ENCODE measurements around the gene NR1I3. TPM values are rescaled to one million over a fixed set of nuclear protein-coding genes. Genes with fewer than 3 reads are reported as not detected.

Gene NR1I3
- total and polyA plus RNA-seq, 2 experiments from 2014 or later, result 0.50 TPM; not detected in 1

DNA sequence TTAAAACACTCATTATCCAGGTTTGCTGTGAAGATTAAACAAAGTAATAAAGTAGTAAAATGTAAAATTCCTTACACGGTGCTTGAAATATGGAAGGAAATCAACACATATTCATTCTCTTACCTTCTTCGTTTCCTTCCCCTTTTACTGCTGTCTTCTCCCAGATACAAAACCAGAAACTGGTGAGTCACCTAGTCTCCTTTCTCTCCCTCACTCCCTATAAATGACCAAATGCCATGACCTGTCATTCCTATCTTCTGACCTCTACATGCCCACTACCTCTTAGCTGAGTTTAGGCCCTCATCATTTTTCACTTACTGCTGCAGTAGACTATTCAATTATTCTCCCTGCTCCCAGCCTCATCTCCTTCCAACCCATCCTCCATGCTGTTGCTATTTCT, 4.3 kb upstream of the NR1I3 start:
- DNase-seq (ENCODE audit: low spot score), result no peak
- Histone ChIP-seq H3K79me2 (replicated peaks; ENCODE audit: insufficient read depth) (no peaks in the 10 kb centered on the region), H3K4me3 (no peak overlapping the region), H3K27ac (ENCODE audit: low read depth) (no peak overlapping the region), H3F3A (replicated peaks; ENCODE audit: low read depth) (no peaks in the 10 kb centered on the region), H3K9me2 (ENCODE audit: insufficient read depth) (peaks cover 3% of the 10 kb centered on the region; the same call in 1 of the 2 replicates), H3K27me3 (ENCODE audit: insufficient read depth) (no peaks in the 10 kb centered on the region), H3K36me3 (ENCODE audit: insufficient read depth) (no peaks in the 10 kb centered on the region), H3K4me1 (ENCODE audit: insufficient read depth) (no peaks in the 10 kb centered on the region), H2AFZ (no peak overlapping the region), H3K4me2 (no peak overlapping the region), H4K20me1 (replicated peaks; ENCODE audit: insufficient read depth) (no peaks in the 10 kb centered on the region)
- H3K36me3 Mint-ChIP-seq (ENCODE audit: low read depth), result no peaks in the 10 kb centered on the region
- no peak for ATAC-seq
- no peak overlapping the region for H3K4me3 Mint-ChIP-seq
- H3K27ac Mint-ChIP-seq, result no peak overlapping the region
- TF ChIP-seq JUNB (IDR thresholded peaks at IDR 0.05; ENCODE audit: unreplicated experiment) (no peak), ZNF331 (CRISPR knock-in tag; IDR thresholded peaks at IDR 0.05; ENCODE audit: low read depth) (no peak), ZNF114 (CRISPR knock-in tag; IDR thresholded peaks at IDR 0.05) (no peak)
- TF ChIP-seq, protein P1, sequence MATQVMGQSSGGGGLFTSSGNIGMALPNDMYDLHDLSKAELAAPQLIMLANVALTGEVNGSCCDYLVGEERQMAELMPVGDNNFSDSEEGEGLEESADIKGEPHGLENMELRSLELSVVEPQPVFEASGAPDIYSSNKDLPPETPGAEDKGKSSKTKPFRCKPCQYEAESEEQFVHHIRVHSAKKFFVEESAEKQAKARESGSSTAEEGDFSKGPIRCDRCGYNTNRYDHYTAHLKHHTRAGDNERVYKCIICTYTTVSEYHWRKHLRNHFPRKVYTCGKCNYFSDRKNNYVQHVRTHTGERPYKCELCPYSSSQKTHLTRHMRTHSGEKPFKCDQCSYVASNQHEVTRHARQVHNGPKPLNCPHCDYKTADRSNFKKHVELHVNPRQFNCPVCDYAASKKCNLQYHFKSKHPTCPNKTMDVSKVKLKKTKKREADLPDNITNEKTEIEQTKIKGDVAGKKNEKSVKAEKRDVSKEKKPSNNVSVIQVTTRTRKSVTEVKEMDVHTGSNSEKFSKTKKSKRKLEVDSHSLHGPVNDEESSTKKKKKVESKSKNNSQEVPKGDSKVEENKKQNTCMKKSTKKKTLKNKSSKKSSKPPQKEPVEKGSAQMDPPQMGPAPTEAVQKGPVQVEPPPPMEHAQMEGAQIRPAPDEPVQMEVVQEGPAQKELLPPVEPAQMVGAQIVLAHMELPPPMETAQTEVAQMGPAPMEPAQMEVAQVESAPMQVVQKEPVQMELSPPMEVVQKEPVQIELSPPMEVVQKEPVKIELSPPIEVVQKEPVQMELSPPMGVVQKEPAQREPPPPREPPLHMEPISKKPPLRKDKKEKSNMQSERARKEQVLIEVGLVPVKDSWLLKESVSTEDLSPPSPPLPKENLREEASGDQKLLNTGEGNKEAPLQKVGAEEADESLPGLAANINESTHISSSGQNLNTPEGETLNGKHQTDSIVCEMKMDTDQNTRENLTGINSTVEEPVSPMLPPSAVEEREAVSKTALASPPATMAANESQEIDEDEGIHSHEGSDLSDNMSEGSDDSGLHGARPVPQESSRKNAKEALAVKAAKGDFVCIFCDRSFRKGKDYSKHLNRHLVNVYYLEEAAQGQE (IDR thresholded peaks at IDR 0.05; ENCODE audit: unreplicated experiment), result no peak
- no peaks in the 10 kb centered on the region for H3K9me3 Mint-ChIP-seq
- peaks cover 4% of the 10 kb centered on the region for H3K27me3 Mint-ChIP-seq (ENCODE audit: insufficient read depth, low read depth, poor library complexity)
- no peaks in the 10 kb centered on the region for H3K4me1 Mint-ChIP-seq

DNA sequence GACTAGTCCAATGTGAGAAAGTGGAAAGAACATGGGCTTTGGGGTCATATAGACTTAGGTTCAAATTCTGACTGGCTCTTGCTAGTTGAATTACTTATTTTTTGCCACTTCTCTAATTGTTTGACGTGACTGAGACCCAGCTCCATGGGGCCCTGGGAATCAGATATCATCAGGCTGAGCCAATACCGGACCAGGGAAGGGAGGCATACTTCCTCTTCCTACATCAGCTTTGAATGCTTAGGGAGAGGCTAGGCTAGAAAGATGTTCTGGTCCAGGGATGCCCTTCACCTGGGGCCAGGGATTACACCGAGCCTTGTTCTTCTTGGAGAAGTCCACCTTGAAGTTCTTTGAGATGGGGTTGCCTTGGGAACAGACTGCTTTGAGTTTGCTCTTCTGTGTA, 3.7 kb upstream of the NR1I3 start:
- no peak overlapping the region for H3K27ac ChIP-seq (ENCODE audit: low read depth)
- H3F3A ChIP-seq (replicated peaks; ENCODE audit: low read depth), result no peaks in the 10 kb centered on the region
- Mint-ChIP-seq H3K4me3 (no peak overlapping the region), H3K4me1 (no peaks in the 10 kb centered on the region), H3K27me3 (ENCODE audit: insufficient read depth, low read depth, poor library complexity) (peaks cover 4% of the 10 kb centered on the region), H3K9me3 (no peaks in the 10 kb centered on the region), H3K36me3 (ENCODE audit: low read depth) (no peaks in the 10 kb centered on the region), H3K27ac (no peak overlapping the region)
- H3K4me3 ChIP-seq, result no peak overlapping the region
- no peaks in the 10 kb centered on the region for H3K4me1 ChIP-seq (ENCODE audit: insufficient read depth)
- peaks cover 3% of the 10 kb centered on the region; the same call in 1 of the 2 replicates for H3K9me2 ChIP-seq (ENCODE audit: insufficient read depth)
- H2AFZ ChIP-seq, result no peak overlapping the region
- H3K36me3 ChIP-seq (ENCODE audit: insufficient read depth), result no peaks in the 10 kb centered on the region
- no peaks in the 10 kb centered on the region for H3K27me3 ChIP-seq (ENCODE audit: insufficient read depth)
- H3K4me2 ChIP-seq, result no peak overlapping the region
- H3K79me2 ChIP-seq (replicated peaks; ENCODE audit: insufficient read depth), result no peaks in the 10 kb centered on the region
- no peak for DNase-seq (ENCODE audit: low spot score)
- no peak for ATAC-seq
- no peaks in the 10 kb centered on the region for H4K20me1 ChIP-seq (replicated peaks; ENCODE audit: insufficient read depth)
- TF ChIP-seq EZH2phosphoT487 (IDR thresholded peaks at IDR 0.05; ENCODE audit: unreplicated experiment) (no peak), NANOG (IDR thresholded peaks at IDR 0.05; ENCODE audit: borderline replicate concordance) (no peak)

Measured in GM23338 (cell line).